ENCODE measurements around the gene KIF22.
A peak's percentile ranks its signal among the peaks of the same experiment; 100 is the strongest.
"Not testable (repeated sequence)": the region's sequence is repeated elsewhere in the genome, so short reads cannot be mapped to it uniquely, and the experiment has no call there.

KIF22 gene

GRCh38 chr16:29790183-29790948, at the start of gene KIF22:
KIF22 (plus strand) TSS chr16:29790751; CDS start chr16:29790760, 9 bp downstream.
- DNase-seq (ENCODE audit: low spot score) = peak; percentile 100

- DNase-seq (ENCODE audit: low spot score) = no peak
Observed at GRCh38 chr16:29742683-29743275, 47.8 kb upstream of the KIF22 start.

GRCh38 chr16:29743475-29743826, 47.1 kb upstream of the KIF22 start:
- DNase-seq (ENCODE audit: low spot score) = no peak

GRCh38 chr16:29743827-29744531, 46.6 kb upstream of the KIF22 start:
- no peak for DNase-seq (ENCODE audit: low spot score)

- DNase-seq (ENCODE audit: low spot score) = no peak
Observed at GRCh38 chr16:29744541-29745101, 45.9 kb upstream of the KIF22 start.

GRCh38 chr16:29745121-29745852, 45.3 kb upstream of the KIF22 start:
- no peak for DNase-seq (ENCODE audit: low spot score)

- DNase-seq (ENCODE audit: low spot score) = no peak
Observed at GRCh38 chr16:29745853-29746345, 44.7 kb upstream of the KIF22 start, which contains the start of gene C16orf54. C16orf54 (minus strand) TSS chr16:29745990; CDS start chr16:29744951, 1,039 bp downstream.

- not testable (repeated sequence) for DNase-seq (ENCODE audit: low spot score)
Observed at GRCh38 chr16:29746518-29746917, 44.0 kb upstream of the KIF22 start.

- no peak for DNase-seq (ENCODE audit: low spot score)
Observed at GRCh38 chr16:29747947-29748759, 42.4 kb upstream of the KIF22 start.

GRCh38 chr16:29748760-29749149, 41.8 kb upstream of the KIF22 start:
- DNase-seq (ENCODE audit: low spot score) = not testable (repeated sequence)

GRCh38 chr16:29753516-29753915, 37.0 kb upstream of the KIF22 start:
- DNase-seq (ENCODE audit: low spot score) = no peak

- DNase-seq (ENCODE audit: low spot score) = no peak
Observed at GRCh38 chr16:29756654-29757053, 33.9 kb upstream of the KIF22 start.

- not testable (repeated sequence) for DNase-seq (ENCODE audit: low spot score)
Observed at GRCh38 chr16:29757086-29757485, 33.5 kb upstream of the KIF22 start.

- no peak for DNase-seq (ENCODE audit: low spot score)
Observed at GRCh38 chr16:29757950-29758466, 32.5 kb upstream of the KIF22 start.

- DNase-seq (ENCODE audit: low spot score) = no peak
Observed at GRCh38 chr16:29760567-29761279, 29.8 kb upstream of the KIF22 start.

GRCh38 chr16:29761280-29761651, 29.3 kb upstream of the KIF22 start:
- DNase-seq (ENCODE audit: low spot score) = not testable (repeated sequence)

GRCh38 chr16:29761882-29762281, 28.7 kb upstream of the KIF22 start:
- DNase-seq (ENCODE audit: low spot score) = no peak

GRCh38 chr16:29763326-29763725, 27.2 kb upstream of the KIF22 start:
- DNase-seq (ENCODE audit: low spot score) = no peak

- DNase-seq (ENCODE audit: low spot score) = no peak
Observed at GRCh38 chr16:29765167-29766032, 25.2 kb upstream of the KIF22 start.
